ENCODE results near the gene CPA3. TPM values are rescaled to one million over a fixed set of nuclear protein-coding genes. Genes with fewer than 3 reads are reported as not detected.

The CPA3 gene
- total and polyA plus RNA-seq, 2 donors (not counting 1 experiment from before 2014, with no cell fraction given): not detected

GRCh38 chr3:148903022-148903442, 37.9 kb downstream of the CPA3 start:
- Histone ChIP-seq H3K27ac (ENCODE audit: low read length in 2 of 2) (no peak overlapping the region), H3K9me3 (ENCODE audit: control extremely low read depth in 1 of 3, control insufficient read depth in 2 of 3, insufficient read depth in 1 of 3, low read length in 2 of 3) (no peaks in the 10 kb centered on the region), H2AFZ (ENCODE audit: insufficient read depth, low read depth, low read length, poor library complexity, severe bottlenecking) (no peak overlapping the region), H3K9ac (ENCODE audit: low read length) (no peak overlapping the region), H4K20me1 (ENCODE audit: control insufficient read depth, insufficient read depth, low read length, poor library complexity, severe bottlenecking) (no peaks in the 10 kb centered on the region), H3K4me2 (replicated peaks; ENCODE audit: low read depth, low read length, poor library complexity, severe bottlenecking) (no peak overlapping the region), H3K79me2 (ENCODE audit: control insufficient read depth, insufficient read depth, low read length) (no peaks in the 10 kb centered on the region), H3K36me3 (replicated peaks in 1 of 2; ENCODE audit: control extremely low read depth in 1 of 2, control insufficient read depth in 1 of 2, extremely low read depth in 1 of 2, insufficient read depth in 2 of 2, low read length in 1 of 2) (no peaks in the 10 kb centered on the region), H3K4me1 (ENCODE audit: control insufficient read depth in 2 of 2, insufficient read depth in 2 of 2, low read length in 2 of 2) (no peaks in the 10 kb centered on the region), H3K4me3 (ENCODE audit: control extremely low read depth in 1 of 5, extremely low read depth in 1 of 5, insufficient read depth in 1 of 5, low read depth in 2 of 5, low read length in 4 of 5) (no peak overlapping the region), H3K27me3 (replicated peaks in 1 of 4; ENCODE audit: control extremely low read depth in 1 of 4, control insufficient read depth in 3 of 4, insufficient read depth in 4 of 4, low read length in 3 of 4) (peaks cover 0 to 3% (median 0%) of the 10 kb centered on the region in 4 experiments)
- DNase-seq (no peak), ATAC-seq (ENCODE audit: low read depth) (no peak)
- Mint-ChIP-seq H3K27me3 (peaks cover 14% of the 10 kb centered on the region), H3K4me1 (no peaks in the 10 kb centered on the region), H3K27ac (no peak overlapping the region), H3K4me3 (no peak overlapping the region), H3K9me3 (ENCODE audit: insufficient read depth) (no peaks in the 10 kb centered on the region)
- ChIA-PET POLR2A (no interaction called here), CTCF (no interaction called here)
- 100% methylated on average over 1 of the region's 2 CpGs for WGBS (ENCODE audit: insufficient coverage)
- no peak for TF ChIP-seq EZH2 (IDR thresholded peaks at IDR 0.05; ENCODE audit: borderline replicate concordance, insufficient read depth, low read depth, low read length, poor library complexity, severe bottlenecking)
- TF ChIP-seq CTCF (IDR thresholded peaks at IDR 0.05): no peak
- intact Hi-C loops (cut with micrococcal nuclease): no loop called here

GRCh38 chr3:148903941-148904340, 38.8 kb downstream of the CPA3 start:
- POLR2A ChIA-PET: no interaction called here
- ATAC-seq (ENCODE audit: low read depth) (no peak), DNase-seq (no peak)
- H3K9me3 ChIP-seq (ENCODE audit: control extremely low read depth in 1 of 3, control insufficient read depth in 2 of 3, insufficient read depth in 1 of 3, low read length in 2 of 3): no peaks in the 10 kb centered on the region
- no peaks in the 10 kb centered on the region for H3K36me3 ChIP-seq (replicated peaks in 1 of 2; ENCODE audit: control extremely low read depth in 1 of 2, control insufficient read depth in 1 of 2, extremely low read depth in 1 of 2, insufficient read depth in 2 of 2, low read length in 1 of 2)
- peaks cover 0 to 3% (median 0%) of the 10 kb centered on the region in 4 experiments for H3K27me3 ChIP-seq (replicated peaks in 1 of 4; ENCODE audit: control extremely low read depth in 1 of 4, control insufficient read depth in 3 of 4, insufficient read depth in 4 of 4, low read length in 3 of 4)
- no peak overlapping the region for H3K27ac Mint-ChIP-seq
- peaks cover 20% of the 10 kb centered on the region for H3K27me3 Mint-ChIP-seq
- no peak overlapping the region for H3K9ac ChIP-seq (ENCODE audit: low read length)
- intact Hi-C loops (cut with micrococcal nuclease): no loop called here
- H3K4me1 ChIP-seq (ENCODE audit: control insufficient read depth in 2 of 2, insufficient read depth in 2 of 2, low read length in 2 of 2): no peaks in the 10 kb centered on the region
- no peaks in the 10 kb centered on the region for H3K9me3 Mint-ChIP-seq (ENCODE audit: insufficient read depth)
- H3K4me2 ChIP-seq (replicated peaks; ENCODE audit: low read depth, low read length, poor library complexity, severe bottlenecking): no peak overlapping the region
- no peaks in the 10 kb centered on the region for H3K4me1 Mint-ChIP-seq
- CTCF ChIA-PET: no interaction called here
- H3K4me3 Mint-ChIP-seq: no peak overlapping the region
- no peaks in the 10 kb centered on the region for H4K20me1 ChIP-seq (ENCODE audit: control insufficient read depth, insufficient read depth, low read length, poor library complexity, severe bottlenecking)
- TF ChIP-seq CTCF (IDR thresholded peaks at IDR 0.05) (no peak), EZH2 (IDR thresholded peaks at IDR 0.05; ENCODE audit: borderline replicate concordance, insufficient read depth, low read depth, low read length, poor library complexity, severe bottlenecking) (no peak)
- H3K79me2 ChIP-seq (ENCODE audit: control insufficient read depth, insufficient read depth, low read length): no peaks in the 10 kb centered on the region
- no peak overlapping the region for H3K27ac ChIP-seq (ENCODE audit: low read length in 2 of 2)
- no peak overlapping the region for H3K4me3 ChIP-seq (ENCODE audit: control extremely low read depth in 1 of 5, extremely low read depth in 1 of 5, insufficient read depth in 1 of 5, low read depth in 2 of 5, low read length in 4 of 5)
- no peak overlapping the region for H2AFZ ChIP-seq (ENCODE audit: insufficient read depth, low read depth, low read length, poor library complexity, severe bottlenecking)
